ENCODE measurements around the gene FABP3.

The FABP3 gene

DNA sequence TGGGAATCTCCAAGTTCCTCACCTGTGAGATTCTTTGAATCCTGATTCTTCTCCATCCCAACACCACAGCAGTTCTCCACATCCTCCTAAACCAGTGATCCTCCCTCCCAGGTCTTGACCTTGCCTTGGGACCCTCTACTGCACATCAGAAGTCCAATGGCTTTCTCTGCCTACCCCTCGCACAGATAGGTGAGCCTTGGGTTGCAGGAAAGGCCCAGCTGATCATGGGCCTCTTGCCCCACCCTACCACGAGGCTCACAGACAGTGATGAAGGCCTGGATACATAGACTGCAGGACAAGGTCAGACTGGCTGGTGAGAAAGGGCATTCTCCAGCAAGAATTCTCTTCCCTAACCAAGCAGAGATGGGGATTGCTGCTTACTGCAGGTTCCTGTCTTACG is 825 bp downstream of the FABP3 start:
- no peak for DNase-seq (ENCODE audit: low read depth in 3 of 3)

GRCh38 chr1:31371121-31371959 is 1.5 kb downstream of the FABP3 start:
- no peak for DNase-seq (ENCODE audit: low read depth in 3 of 3)

- DNase-seq (ENCODE audit: low read depth in 3 of 3): no peak
These were observed 2.3 kb downstream of the FABP3 start for GRCh38 chr1:31370565-31370964.

DNA sequence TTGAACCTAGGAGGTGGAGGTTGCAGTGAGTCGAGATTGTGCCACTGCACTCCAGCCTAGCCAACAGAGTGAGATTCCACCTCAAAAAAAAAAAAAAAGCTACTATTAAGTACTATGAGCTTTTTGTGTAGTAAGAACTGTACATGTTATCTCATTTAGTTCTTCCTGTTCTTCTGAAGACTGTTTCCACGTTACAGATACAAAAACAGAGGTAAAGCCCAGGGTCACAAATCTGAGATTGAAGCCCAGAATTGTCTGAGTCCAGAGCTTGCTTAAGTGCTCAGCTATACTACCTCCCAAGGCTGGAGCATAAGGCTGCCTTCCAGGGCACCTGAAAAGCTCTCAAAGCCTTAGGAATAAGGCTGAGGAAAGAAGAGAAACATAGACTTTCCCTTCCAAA is 2.9 kb downstream of the FABP3 start:
- no peak for DNase-seq (ENCODE audit: low read depth in 3 of 3)

- DNase-seq (ENCODE audit: low read depth in 3 of 3): no peak
These were observed 4.2 kb downstream of the FABP3 start for GRCh38 chr1:31368611-31369107.

- no peak for DNase-seq (ENCODE audit: low read depth in 3 of 3)
These were observed 6.1 kb downstream of the FABP3 start for GRCh38 chr1:31366796-31367195.

DNA sequence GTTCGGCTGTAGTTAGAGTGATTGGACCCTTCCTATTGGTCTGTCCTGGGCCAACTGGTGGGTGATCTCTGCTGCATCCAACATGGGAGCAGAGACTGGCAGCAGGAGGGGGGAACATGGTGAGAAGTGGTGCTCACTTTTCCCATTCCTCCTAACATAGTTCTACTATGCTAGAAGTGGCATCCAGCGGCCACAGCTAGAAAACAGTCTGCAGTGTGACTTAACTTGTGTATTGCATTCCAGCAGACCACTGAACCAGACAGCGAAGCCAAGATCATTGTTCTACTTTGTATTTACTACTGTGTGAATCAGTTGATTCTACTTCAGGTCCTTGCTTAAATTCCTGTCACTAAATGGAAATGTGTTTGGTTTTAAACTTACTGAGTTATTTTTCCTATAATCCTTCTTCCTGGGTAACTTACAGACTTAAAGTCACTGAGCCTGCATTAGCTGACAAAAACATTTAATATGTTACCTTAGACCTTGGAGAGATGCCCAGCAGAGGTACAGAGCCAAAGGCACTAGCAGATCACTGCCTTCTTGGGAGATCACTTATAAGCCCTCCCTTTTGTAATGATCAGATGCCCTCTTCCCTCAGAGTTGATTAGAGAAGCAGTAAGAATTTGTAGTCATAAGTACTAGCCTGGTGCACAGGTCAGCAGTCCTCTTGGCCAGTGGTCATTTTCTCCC is 8.2 kb downstream of the FABP3 start:
- DNase-seq (ENCODE audit: low read depth in 3 of 3): no peak

DNA sequence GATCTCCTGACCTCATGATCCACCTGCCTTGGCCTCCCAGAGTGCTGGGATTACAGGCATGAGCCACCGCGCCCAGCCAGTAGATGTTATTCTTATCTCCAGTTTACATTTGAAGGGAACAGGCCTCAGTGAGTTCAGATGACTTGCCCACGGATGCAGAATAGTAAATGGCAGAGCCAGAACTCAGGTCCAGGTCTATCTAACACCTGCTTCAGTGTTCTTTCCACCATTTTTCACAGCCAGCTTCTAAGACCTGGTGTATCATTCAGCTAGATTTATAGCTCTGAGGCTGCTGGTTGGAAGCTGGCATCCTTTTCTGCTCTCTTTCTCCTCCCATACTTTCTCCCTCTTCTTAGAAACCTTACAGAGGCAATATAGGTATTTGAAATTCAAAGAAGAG is 10.8 kb downstream of the FABP3 start:
- DNase-seq (ENCODE audit: low read depth in 3 of 3): no peak

DNA sequence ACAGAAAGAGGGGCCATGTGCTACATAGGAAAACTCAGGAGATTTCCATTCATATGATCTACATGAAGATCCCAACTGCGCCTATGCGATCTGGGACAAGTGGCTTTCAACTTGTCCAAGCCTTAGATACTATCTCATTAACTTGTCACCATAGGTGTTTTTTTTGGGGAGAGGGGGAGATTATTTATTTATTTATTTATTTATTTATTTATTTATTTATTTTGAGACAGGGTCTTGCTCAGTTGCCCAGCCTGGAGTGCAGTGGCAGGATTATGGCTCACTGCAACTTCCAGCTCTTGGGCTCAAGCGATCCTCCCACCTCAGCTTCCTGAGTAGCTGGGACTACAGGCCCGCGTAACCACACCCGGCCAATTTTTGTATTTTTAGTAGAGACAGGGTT is 11.3 kb downstream of the FABP3 start:
- no peak for DNase-seq (ENCODE audit: low read depth in 3 of 3)

- DNase-seq (ENCODE audit: low read depth in 3 of 3): no peak
These were observed 16.4 kb downstream of the FABP3 start for GRCh38 chr1:31356427-31356826.

DNA sequence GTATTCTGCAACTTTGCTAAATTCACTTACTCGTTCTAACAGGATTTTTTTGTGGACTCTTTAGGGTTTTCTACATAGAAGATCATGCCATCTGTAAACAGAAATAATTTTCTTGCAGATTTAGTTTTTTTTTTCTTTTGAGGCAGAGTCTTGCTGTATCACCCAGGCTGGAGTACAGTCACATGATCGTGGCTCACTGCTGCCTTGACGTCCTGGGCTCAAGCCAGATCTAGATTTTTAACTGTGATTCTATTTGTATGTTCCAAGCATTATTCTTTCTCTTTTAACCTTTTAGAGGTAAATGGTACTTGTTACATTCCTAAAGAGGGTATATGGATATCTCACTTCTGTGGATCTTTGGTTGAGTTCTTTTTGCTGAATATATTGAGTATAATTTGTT is 18.6 kb downstream of the FABP3 start:
- no peak for DNase-seq (ENCODE audit: low read depth in 3 of 3)

DNA sequence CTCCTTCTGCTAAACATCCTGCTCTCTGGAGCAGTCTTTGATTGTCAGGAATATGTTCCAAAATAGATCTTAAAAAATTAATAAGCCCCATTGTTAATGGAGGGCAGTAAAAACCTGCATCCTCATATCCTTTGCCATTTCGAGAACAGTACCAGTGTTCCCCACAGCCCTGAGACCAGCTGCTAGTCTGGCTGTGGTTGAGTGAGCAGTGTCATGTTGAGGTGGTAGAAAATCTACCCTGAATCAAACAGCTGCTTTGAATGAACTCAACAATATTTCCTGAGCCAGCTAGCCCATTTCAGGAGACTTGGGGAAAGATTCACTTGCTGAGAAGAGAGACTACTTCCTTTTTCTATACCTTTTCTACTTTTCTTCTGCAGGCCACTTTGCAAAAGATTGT is 24.4 kb downstream of the FABP3 start:
- DNase-seq (ENCODE audit: low read depth in 3 of 3): no peak

- DNase-seq (ENCODE audit: low read depth in 3 of 3): no peak
These were observed 26.1 kb downstream of the FABP3 start for GRCh38 chr1:31346785-31347184.

DNA sequence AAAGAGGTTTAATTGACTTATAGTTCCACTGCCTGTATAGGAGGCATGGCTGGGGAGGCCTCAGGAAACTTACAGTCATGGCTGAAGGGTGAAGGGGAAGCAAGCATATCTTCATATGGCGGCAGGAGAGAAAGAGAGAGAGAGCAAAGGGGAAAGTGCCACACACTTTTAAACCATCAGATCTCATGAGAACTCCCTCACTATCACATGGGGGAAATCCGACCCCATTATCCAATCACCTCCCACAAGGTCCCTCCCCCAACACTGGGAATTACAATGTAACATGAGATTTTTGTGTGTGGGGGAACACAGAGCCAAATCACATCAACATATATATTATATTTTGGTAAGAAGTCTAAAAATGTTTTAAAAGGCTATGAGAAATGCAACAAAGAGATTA is 27.2 kb downstream of the FABP3 start:
- no peak for DNase-seq (ENCODE audit: low read depth in 3 of 3)

- no peak for DNase-seq (ENCODE audit: low read depth in 3 of 3)
These were observed 28.4 kb downstream of the FABP3 start for GRCh38 chr1:31344503-31344902.

DNA sequence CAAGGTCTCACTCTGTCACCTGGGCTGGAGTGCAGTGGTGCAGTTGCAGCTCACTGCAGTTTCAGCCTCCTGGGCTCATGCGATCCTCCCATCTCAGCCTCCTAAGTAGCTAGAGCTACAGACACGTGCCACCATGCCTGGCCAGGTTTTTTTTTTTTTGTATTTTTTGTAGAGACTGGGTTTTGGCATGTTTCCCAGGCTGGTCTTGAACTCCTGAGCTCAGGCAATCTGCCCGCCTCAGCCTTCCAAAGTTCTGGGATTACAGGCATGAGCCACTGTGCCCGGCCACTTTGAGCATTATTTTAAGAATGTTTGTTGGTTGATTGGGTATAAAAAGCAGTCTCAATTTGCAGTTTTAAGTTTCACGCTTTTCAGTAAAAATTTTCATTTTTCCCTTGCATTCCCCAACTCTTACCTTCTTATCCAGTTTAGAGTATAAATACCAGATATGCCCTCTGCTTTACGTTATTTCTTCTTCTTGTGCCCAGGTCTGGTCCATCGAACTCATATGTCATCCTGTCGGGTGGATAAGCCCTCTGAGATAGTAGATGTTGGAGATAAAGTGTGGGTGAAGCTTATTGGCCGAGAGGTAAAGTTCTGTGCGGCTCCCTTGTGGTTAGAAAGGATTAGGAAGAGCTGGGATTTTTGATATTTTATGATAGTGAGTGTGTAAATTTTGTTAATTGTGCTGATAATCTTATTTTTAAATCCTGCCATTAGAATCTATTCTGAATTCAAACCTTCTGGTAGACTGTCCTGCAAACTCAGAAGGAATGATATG is 36.0 kb downstream of the FABP3 start:
- no peak for DNase-seq (ENCODE audit: low read depth in 3 of 3)

DNA sequence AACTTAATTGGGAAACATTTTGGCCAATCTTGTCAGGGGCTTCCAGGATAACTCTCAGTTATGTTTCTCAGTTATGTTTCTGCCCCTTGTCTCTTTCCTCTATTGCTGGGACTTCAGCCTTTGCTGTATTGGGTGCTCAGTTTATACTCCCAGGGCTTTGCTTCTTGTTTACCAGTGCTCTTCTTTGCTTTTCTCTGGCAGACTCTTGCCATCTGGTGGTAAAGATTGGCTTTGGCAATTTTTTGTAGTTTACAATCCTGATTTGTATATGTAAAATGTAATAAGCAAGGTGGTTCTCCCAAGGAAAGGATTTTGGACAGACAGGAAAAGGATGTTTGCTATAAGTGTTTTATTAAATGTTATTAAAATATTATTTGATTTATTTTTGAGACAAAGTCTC is 37.9 kb downstream of the FABP3 start:
- no peak for DNase-seq (ENCODE audit: low read depth in 3 of 3)

- no peak for DNase-seq (ENCODE audit: low read depth in 3 of 3)
These were observed 45.5 kb downstream of the FABP3 start for GRCh38 chr1:31327381-31327780.

GRCh38 chr1:31326461-31326860 is 46.4 kb downstream of the FABP3 start:
- DNase-seq (ENCODE audit: low read depth in 3 of 3): no peak

DNA sequence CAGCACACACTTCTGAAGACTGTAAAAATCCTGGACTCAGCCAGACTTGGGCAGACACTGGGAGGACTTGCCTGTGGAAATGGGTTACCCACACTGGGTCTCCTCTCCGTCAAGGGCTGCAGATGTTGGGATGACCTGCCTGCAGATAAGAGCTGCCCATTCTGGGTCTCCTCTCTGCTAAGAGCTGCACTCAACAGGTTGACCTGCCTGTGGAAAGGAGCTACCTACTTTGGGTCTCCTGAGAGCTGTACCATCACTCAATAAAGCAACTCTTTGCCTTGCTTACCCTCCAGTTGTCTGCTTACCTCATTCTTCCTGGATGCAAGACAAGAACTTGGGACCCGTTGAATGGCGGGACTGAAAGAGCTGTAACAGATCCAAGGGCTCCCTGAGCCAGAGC is 47.9 kb downstream of the FABP3 start:
- no peak for DNase-seq (ENCODE audit: low read depth in 3 of 3)

DNA sequence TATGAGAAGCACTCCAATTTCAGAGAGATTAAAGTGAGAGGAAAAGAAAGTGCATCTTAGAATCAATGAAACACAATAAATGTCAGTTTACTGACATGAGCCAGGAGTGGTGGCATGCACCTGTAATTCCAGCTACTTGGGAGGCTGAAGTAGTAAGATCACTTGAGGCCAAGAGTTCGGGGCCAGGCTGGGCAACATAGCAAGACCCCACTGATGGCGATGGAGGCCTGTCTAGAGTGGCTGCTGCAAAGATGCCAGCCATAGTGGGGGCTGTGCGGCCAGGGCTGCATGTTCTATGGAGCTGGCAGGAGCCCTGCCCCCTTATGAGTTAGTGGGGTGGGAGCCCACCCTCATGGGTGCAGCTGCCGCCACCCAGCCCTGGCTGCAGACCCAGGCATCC is 48.8 kb downstream of the FABP3 start:
- DNase-seq (ENCODE audit: low read depth in 3 of 3): no peak

DNA sequence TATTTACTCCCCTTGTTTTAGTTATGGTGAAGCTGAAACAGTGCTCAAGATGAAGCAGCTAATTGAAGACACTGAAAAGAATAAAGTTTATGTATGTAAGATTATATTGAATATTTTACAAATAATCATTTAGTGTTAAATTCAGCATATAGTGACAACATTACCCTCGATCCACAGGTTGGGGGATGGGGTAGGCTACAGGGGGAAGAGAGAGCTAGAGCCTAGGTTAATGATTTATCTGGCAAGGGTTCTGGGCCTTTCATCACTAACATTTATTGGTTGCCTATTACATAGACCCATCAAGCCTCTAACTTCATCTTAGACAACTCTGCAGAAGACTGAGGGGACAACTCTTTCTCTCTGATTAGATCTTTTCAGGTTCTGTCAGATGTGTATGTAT is 54.7 kb downstream of the FABP3 start:
- DNase-seq (ENCODE audit: low read depth in 3 of 3): no peak

DNA sequence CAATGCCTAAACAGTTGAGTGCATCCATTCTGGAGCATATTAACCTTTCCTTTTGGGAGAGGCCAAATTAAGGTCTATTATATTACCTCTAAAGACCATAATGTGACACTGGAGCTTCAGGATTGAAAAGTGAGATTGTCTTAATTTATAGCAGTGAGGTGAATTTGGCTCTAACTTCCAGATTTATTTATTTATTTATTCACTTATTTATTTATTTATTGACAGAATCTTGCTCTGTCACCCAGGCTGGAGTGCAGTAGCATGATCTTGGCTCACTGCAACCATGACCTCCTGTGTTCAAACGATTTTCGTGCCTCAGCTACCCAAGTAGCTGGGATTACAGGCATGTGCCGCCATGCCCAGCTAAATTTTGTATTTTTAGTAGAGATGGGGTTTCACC is 57.0 kb downstream of the FABP3 start:
- DNase-seq (ENCODE audit: low read depth in 3 of 3): no peak
